HG03064 (cell line): ENCODE results near the gene C10orf143.
"Not testable (repeated sequence)": the region's sequence is repeated elsewhere in the genome, so short reads cannot be mapped to it uniquely, and the experiment has no call there.

Source experiments
- ATAC-seq: cut with Tn5 transposase; IDR thresholded peaks from one replicate; pipeline ENCODE4 v1.9.1; 2021; ENCODE audit warnings: low read depth; ENCODE audit not compliant: unreplicated experiment

The C10orf143 gene

DNA sequence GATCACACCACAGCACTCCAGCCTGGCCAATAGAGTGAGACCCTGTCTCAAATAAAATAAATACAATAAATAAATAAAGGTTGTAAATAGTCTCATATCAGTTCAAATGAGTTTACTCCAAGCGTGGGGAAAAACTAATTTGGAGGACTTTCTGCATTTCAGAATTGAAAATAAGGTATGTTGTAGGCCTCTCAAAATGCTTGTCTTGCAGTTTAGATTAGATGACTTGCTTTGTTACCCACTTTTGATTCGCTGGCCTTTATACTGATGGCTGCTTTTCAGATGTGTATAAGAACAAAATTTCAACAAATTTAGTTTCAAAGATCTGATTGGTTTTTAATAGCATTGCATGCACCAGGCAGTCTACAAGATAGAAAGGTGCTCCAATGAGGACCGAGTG, 2.2 kb upstream of the C10orf143 start:
- ATAC-seq, result no peak

DNA sequence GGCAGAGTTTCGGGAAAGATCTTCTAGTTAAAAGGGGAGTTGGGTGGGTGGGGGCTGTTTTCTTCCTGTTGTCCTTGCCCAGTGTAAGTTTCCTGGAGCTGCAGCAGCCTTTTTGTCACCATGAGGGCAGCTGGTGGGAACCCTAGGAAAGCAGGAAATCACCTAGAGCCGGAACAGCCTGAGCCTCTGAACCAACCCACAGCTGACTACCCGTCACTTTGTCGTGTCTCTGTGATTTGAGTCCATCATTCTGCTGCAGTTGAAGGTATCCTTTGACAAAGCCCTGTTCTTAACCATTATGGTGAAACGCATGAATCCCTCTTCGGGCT, 1.2 kb upstream of the C10orf143 start:
- no peak for ATAC-seq

DNA sequence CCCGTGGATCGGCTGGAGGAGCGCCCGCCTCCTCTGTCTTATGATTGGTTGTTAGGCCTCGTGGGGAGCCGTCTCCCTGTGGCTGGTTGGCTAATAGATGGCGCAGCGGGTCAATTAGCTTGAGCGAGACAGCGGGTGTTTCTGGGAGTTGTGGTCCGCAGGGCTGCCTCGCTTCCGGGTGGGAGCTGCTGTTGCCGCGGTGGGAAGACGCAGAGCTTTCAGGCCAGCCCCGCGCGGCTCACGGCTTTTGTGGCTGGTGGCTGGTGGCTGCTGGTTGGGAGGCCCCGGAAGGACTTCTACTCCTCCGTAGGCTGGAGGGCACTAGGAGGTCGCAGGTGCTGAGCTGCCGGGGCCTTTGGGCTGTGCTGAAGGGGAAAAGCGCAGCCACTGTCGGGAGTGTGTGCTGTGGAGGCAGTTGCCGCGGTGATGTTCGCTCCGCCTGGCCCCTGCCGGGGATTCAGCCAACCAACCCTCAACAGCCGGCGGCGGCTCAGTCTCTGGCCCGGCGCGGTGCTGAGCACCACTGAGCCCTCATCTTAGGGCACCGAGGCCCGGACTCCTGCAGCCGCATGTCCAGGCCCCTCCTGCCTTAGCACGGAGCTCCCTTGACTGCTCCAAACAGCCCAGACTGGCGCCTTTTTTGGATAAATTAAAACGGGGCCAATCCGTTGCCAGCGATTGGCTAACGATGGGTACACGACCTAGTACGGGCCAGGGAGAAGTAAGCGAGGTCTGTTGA, 652 bp upstream of the C10orf143 start:
- ATAC-seq, result peak; percentile 88

DNA sequence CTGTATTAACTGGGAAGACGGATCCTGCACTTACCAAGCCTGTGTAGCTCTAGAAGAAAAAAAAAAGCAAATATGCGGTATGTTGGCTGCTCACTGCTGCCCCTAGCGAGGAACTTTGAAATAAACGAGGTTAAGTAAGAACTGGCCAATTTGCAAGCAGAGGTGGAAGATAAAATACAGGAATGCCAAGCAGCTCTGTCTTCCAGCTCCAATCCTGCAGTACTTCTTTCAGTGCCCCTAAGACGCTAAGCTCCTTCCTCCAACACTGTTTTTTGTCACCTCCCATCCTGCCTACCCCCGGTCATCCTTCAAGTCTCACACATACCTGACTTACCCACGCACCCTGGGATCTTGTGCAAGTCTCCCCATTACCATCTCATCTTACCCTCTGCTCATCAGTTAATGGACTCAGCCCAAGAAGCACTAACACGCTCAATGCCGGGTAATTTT, 809 bp downstream of the C10orf143 start:
- ATAC-seq, result no peak

DNA sequence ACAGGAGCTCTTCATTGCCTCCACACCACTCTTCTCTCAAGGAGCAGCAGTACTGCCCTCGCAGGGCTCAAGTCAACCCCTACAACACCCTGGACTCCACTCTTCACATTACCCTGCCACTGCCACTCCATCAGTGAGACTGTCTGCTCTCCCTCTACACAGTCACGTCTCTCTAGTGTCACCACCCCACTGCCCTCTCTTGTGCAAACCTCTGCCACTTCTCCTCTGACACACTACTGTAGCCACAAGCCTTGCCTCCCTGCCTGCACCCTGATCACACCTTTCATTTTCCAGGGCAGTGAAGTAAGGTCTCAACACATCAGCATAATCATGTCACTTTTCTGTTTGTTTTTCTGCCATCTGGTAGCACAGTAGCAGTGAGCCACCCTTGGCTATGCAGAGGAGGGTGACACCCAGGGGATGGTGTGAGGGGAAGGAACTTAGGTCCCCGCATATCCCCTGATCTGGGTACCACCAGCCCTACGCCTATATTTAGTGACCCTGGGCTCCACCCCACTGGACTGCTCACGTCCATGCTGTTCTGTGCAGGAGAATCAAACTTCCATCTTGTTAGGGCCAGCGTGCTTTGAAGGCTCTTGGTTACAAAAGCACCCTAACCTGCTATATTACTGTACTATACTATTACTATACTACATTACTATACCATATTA, 1.6 kb downstream of the C10orf143 start:
- no peak for ATAC-seq

DNA sequence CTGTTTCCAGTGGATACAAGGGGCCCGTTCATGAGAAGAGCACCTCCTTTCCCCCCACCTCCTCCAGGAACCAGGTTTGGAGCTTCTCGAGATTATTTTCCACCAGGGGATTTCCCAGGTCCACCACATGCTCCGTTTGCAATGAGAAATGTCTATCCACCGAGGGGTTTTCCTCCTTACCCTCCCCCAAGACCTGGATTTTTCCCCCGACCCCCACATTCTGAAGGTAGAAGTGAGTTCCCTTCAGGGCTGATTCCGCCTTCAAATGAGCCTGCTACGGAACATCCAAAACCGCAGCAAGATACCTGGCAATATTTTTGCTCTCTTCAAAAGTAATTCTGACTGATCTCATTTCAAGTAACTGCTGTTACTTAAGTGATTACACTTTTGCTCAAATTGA, 2.5 kb downstream of the C10orf143 start:
- ATAC-seq, result not testable (repeated sequence)

DNA sequence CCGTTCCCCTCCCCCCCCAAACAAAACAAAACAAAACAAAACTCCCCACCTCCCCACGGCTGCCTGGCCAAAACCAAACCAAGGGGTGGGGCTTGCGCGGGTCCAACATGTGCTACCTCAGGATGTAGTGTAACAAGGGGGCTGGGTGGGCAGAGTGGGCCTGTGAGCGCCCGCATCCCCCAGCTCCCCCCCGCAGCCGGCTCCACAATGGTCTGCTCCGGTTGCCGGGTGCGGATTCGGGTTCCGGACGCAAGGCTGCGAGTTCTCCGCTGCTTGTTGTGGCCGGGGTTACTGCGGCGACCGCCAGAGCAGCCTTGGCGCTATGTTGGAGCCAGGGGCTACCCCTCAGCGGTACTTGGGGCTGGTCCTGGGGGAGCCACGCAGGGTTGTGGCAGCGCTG, 4.9 kb downstream of the C10orf143 start:
- ATAC-seq, result no peak

DNA sequence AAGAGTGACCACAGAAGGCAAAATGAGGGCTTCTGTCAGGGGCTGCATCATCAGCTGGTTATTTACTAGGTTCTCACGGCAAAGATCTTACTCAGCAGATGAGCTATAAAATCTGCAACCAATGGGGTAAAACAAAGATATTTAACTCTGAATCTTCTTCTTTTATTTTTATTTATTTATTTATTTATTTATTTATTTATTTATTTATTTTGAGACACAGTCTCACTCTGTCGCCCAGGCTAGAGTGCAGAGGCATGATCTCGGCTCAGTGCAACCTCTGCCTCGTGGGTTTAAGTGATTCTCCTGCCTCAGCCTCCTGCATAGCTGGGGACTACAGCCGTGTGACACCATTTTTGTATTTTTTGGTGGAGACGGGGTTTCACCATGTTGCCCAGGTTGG, 11.3 kb downstream of the C10orf143 start:
- no peak for ATAC-seq

DNA sequence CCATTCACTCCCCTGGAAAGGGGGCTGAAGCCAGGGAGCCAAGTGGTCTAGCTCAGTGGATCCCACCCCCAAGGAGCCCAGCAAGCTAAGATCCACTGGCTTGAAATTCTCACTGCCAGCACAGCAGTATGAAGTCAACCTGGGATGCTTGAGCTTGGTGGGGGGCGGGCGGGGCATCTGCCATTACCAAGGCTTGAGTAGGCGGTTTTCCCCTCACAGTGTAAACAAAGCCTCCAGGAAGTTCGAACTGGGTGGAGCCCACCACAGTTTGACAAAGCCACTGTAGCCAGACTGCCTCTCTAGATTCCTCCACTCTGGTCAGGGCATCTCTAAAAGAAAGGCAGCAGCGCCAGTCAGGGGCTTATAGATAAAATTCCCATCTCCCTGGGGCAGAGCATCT, 20.1 kb downstream of the C10orf143 start:
- not testable (repeated sequence) for ATAC-seq

DNA sequence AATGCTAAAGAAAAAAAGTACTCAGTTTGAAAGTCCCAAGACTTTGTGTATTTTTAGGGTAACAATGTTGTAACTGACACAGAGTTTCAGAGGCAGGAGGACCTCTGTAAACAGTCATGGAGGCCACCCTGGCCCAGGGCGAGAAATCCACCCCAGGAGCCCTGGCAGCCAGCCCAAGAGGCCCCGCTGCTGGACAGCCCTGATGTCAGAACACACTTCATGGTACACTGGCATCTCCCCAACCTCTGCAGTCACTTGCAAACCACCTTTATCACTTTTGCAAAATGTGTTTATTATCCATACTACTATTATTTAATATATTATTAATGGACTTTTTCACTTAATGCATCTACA, 30.2 kb downstream of the C10orf143 start:
- ATAC-seq, result no peak

DNA sequence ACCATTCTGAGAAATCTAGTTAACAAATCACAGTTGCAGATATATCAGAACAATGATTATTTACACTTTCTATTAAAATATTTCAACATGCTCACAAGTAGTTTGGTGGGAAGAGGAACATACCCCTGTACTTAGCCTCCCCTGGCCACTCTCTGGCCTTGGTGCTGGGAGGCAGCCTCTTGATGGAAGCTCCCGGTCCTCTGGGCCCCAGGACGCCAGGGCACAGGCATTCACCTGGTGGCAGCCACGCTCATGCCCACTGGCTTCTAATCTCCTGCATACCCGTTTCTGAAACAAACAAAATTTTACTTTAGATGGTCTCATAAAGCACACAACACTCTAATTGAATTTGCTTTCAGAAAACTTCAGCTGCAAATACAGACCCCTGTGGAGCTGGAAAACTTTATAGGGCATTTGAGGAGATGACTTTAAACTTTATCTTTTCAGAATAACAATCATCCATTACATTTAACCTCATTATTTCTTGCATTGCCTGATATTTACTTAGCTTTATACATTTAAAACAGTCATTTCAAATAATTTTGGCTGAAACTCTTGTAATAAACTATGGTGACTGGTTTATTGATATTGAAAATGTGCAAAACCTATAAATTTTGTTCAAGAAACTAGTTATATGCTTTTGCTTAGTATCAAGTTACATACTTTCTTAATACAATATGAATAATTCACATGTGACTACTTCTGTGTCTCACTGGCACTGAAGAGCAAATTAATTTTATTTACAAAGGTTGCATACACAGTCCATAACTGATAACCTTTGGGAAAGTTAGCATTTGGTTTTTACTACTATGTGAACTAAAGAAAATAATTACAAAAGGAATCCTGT, 30.8 kb downstream of the C10orf143 start:
- no peak for ATAC-seq

DNA sequence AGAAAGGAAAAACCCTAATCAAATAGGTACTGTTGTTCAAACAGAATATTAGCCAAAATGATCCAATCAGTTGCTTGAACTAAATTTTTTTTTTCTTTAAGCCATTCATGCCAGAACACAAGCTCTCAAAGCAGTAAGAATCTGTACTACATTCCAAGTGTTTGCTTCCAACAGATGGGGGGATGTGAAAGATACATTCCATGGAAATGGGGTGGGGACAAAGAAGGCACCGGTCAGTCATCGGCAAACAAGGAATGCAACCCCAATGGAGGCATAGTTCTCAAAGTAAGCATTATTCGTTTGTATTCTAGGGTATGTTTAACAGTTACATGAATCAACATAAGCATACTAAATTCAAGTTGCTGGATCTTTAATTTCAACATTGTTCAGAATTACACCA, 32.5 kb downstream of the C10orf143 start:
- ATAC-seq, result no peak

DNA sequence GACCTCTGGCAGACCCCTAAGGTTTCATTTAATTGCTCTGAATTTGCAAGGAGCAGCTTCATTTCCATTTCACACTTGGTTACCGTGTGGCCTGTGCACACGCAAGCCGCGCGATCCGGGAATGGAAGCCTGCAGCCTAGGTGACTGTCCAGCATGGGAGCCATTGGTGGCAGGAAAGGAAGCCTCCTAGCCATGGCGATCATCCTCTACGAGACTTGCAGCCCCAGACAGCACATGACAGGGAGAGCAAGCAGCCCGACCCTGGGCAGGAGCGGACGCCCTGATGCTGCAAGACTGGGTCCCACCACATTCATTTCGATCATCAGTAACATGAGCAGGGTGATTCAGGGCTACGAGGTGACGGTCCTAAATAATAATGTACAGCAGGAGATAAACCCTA, 33.9 kb downstream of the C10orf143 start:
- ATAC-seq, result no peak

DNA sequence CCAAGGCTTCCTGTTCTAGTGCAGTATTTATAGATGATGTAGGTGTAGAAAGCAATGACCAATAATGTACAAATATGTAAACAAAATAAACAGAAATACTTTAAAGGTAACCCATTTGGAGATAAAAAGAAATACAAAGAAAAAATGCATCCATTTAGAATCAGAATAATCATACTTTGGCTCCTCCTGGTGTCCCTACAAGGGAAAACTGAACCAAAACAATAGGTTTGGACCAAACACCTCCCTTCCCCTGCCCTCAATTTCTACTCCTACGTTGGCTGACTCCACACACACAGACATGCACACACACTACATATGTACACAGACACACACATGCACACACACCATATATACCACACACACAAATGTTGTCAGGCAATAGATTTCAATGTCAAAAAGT, 36.0 kb downstream of the C10orf143 start:
- ATAC-seq, result no peak

DNA sequence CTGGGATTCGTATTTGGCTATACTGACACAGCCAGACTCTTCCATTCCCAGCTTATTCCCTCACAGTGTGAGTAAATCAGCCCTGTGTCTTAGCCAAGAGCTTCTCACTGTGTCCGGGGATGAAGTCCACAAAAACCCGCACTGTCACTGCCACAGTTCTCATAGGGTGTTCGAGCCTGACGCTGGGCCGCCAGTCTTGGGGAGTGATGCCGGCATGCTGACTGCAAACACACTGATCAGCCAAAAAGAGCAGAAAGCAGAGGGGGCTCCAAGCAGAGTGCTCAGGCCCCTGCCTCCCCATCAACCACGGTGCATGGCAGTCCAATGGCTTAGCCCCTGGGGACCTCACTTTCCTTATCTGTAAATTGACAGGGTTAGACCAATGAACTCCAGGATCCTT, 36.7 kb downstream of the C10orf143 start:
- ATAC-seq, result no peak

DNA sequence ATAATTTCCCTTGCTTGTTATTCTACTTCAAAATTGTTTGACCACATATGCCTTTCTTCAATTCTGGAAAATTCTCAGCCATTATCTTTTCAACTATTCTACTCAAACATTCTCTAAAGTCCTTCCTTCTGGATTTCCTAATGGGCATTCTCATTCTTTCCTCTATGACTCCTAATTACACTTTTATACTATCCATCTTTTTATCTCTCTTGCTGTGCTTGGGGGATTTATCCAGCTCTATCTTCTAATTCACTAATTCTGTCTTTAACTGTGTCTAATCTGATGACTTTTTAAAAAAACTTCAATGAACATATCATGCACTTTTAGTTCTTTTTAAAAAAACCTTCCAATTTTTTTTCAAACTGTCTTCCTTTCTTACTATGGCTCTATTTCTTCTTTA, 38.4 kb downstream of the C10orf143 start:
- no peak for ATAC-seq

DNA sequence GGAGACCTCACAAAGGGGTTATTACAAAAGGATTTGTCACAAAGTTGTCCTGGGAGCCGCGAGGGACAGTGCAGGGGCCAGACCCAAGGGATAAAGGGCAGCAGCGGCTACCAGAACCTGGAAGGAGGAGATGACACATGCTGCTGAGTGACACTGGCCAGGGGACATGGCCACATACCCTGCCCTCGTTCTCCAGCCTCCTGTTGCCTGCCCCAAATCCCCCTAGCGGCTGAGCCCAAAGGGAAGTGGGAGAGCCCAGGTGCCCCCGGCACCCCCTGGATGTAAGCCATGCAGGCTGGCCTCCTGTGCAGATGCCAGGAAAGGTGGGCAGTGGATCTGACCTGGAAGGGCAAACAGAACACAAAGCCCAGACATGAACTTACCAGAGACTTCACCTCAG, 42.7 kb downstream of the C10orf143 start:
- no peak for ATAC-seq

DNA sequence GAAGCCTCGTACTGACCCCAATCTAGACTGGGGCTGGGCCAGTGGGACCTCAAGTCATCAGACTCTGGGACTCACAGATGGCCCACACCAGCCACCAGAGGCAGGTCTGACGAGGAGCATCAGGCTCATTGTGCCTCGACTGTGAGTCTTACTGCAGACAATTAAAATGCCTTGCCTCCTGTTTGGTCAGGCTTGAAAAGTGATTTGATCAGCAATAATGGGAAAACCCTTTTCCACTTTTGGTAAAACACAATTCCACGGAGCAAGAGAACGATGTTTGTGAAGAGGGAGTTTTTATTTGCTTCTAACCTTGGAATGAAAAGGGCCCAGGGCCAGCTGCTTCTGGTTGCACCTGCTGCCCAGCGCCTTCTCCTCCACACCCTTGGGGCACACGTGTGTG, 43.9 kb downstream of the C10orf143 start:
- no peak for ATAC-seq

DNA sequence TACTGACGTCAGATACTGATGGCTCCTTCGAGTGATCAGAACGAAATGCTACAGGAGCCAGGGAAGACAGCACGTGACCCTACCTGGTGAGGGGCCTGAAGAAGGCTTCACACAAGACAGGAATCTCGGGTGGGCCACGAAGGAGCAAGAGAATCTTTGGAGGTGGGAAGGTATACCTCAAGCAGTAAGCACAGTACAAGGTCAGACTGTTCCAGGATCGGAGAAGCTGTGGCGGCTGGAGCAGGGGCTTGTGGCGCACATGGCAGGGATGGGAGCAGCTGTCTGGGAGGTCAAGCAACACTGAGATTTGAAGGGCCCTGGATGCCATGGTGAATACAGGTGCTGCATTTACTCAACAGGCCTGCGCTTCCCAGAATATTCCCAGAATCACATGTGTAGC, 45.4 kb downstream of the C10orf143 start:
- no peak for ATAC-seq

DNA sequence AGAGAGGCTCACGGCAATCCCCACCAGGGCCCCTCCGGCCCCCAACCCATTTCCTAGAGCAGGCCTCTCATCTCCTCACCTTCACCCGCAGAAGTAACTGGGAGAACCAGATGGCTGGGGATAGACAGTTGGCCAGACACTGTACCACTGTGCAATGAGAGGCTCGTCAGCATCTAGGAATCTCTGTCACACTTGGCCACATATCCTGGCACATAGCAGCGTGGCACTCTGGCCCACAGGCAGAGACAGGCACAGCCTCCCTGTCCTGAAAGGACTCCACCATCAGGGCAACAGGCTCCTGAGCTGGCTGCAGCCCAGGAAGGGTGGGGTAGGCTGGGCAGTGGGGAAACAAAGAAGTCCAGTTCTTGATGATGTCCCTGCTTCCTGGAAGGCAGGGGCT, 45.8 kb downstream of the C10orf143 start:
- ATAC-seq, result no peak

DNA sequence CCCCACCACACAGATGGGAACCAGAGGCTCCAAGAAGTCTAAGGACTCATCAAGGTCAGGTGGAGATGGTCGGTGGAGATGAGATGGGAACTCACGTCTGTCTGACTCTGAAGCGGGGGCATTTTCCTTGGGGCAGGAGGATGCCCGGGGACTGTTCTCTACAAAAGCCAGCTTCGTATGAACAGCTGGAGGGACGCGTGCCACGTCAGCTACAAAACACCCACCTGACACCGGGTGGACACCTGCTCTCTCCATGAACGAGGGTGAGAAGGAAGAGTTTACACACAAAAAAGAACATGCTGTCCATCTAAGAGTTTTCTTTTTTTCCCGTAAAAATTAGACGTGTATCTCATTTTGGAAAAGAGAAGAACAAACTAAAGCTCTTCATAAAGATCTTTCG, 47.7 kb downstream of the C10orf143 start:
- no peak for ATAC-seq

DNA sequence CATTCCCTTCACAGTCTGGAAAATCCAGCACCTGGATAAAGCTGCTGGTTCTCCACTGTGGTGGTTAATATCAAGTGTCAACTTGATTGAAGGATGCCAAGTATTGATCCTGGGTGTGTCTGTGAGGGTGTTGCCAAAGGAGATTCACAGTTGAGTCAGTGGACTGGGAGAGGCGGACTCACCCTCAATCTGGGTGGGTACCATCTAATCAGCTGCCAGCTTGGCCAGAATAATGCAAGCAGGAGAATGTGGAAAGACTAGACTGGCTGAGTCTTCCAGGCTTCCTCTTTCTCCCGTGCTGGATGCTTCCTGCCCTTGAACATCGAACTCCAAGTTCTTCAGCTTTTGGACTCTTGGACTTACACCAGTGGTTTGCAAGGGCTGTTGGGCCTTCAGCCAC, 48.4 kb downstream of the C10orf143 start:
- ATAC-seq, result no peak
